Loucy (cell line): ENCODE measurements around the gene EREG.

Experiments used
- H2AFZ ChIP-seq: fragments of 200-600 bp; sonication (generic); 2 replicates; pipeline ENCODE4 v1.6.0; 2016; ENCODE audit warnings: antibody characterized with exemption, mild to moderate bottlenecking, low read length, moderate library complexity
- H3F3A ChIP-seq: fragments of 200-600 bp; 2 replicates; pipeline ENCODE4 v1.6.0; 2016; ENCODE audit warnings: antibody characterized with exemption, low read depth, mild to moderate bottlenecking
- H3K27me3 ChIP-seq: fragments of 200-600 bp; sonication (generic); 2 replicates; pipeline ENCODE4 v1.6.1; 2014; ENCODE audit warnings: low read length, mild to moderate bottlenecking; ENCODE audit not compliant: insufficient read depth, poor library complexity, severe bottlenecking
- H3K36me3 ChIP-seq: fragments of 200-600 bp; sonication (generic); 2 replicates; pipeline ENCODE4 v1.6.1; 2016; ENCODE audit warnings: low read length; ENCODE audit not compliant: insufficient read depth
- H3K4me1 ChIP-seq: fragments of 200-600 bp; sonication (generic); 2 replicates; pipeline ENCODE4 v1.5.1; 2014; ENCODE audit warnings: low read length, mild to moderate bottlenecking; ENCODE audit not compliant: insufficient read depth, poor library complexity, severe bottlenecking
- H3K4me2 ChIP-seq: fragments of 200-600 bp; sonication (generic); 2 replicates; pipeline ENCODE4 v1.6.0; 2014; ENCODE audit warnings: antibody characterized with exemption, low read length, low read depth, mild to moderate bottlenecking; ENCODE audit not compliant: poor library complexity, severe bottlenecking
- H3K4me3 ChIP-seq: fragments of 200-600 bp; sonication (generic); 2 replicates; pipeline ENCODE4 v1.5.1; 2014; ENCODE audit warnings: low read length, mild to moderate bottlenecking, mixed read lengths; ENCODE audit not compliant: poor library complexity, severe bottlenecking
- H3K79me2 ChIP-seq: fragments of 200-600 bp; sonication (generic); 2 replicates; pipeline ENCODE4 v1.6.1; 2014; ENCODE audit warnings: low read length; ENCODE audit not compliant: insufficient read depth
- H3K9ac ChIP-seq: fragments of 200-600 bp; sonication (generic); 2 replicates; pipeline ENCODE4 v1.6.0; 2014; ENCODE audit warnings: mild to moderate bottlenecking, low read depth, low read length, moderate library complexity; ENCODE audit not compliant: poor library complexity, severe bottlenecking
- H3K9me2 ChIP-seq: fragments of 200-600 bp; sonication (generic); replicated peaks from 2 replicates; pipeline ENCODE4 v1.6.1; 2016; ENCODE audit warnings: low read depth, low read length, mixed read lengths
- H3K9me3 ChIP-seq: fragments of 200-600 bp; sonication (generic); 2 replicates; pipeline ENCODE4 v1.6.1; 2014; ENCODE audit warnings: mild to moderate bottlenecking, antibody characterized with exemption, low read length, low read depth; ENCODE audit not compliant: insufficient read depth
- H4K20me1 ChIP-seq: fragments of 200-600 bp; sonication (generic); 2 replicates; pipeline ENCODE4 v1.6.0; 2014; ENCODE audit warnings: antibody characterized with exemption, low read length, mild to moderate bottlenecking; ENCODE audit not compliant: insufficient read depth, poor library complexity, severe bottlenecking
- EZH2phosphoT487 ChIP-seq: fragments of 200-600 bp; IDR thresholded peaks from 2 replicates; pipeline ENCODE4 v1.6.1; 2018; ENCODE audit warnings: antibody characterized with exemption, mild to moderate bottlenecking, moderate library complexity, borderline replicate concordance
- TF ChIP-seq, protein P1 (sequence below): fragments of 200-600 bp; sonication (generic); conservative IDR thresholded peaks from 2 replicates; pipeline ENCODE4 v1.5.1; 2014; ENCODE audit warnings: mild to moderate bottlenecking, antibody characterized with exemption, low read length

Gene EREG

DNA sequence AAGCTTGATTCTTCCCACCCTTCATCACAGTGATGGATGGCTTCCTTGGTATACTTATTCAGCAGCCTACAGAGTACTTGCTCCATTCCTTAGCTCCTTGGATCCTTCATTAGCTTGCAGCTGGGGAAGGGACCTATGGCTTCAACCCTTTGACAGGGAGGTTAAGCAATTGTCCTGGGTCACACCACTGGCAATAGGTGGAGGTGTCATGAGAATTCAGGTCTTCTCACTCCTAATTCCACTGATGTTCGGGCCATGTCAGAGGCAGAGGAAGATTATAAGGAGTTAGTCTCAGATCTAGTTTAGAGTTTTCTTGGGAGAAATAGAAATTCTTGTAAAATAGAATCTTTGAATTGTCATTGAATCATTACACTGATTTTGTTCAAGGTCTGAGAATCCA is 24.5 kb downstream of the EREG start:
- TF ChIP-seq, protein P1, sequence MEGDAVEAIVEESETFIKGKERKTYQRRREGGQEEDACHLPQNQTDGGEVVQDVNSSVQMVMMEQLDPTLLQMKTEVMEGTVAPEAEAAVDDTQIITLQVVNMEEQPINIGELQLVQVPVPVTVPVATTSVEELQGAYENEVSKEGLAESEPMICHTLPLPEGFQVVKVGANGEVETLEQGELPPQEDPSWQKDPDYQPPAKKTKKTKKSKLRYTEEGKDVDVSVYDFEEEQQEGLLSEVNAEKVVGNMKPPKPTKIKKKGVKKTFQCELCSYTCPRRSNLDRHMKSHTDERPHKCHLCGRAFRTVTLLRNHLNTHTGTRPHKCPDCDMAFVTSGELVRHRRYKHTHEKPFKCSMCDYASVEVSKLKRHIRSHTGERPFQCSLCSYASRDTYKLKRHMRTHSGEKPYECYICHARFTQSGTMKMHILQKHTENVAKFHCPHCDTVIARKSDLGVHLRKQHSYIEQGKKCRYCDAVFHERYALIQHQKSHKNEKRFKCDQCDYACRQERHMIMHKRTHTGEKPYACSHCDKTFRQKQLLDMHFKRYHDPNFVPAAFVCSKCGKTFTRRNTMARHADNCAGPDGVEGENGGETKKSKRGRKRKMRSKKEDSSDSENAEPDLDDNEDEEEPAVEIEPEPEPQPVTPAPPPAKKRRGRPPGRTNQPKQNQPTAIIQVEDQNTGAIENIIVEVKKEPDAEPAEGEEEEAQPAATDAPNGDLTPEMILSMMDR = no peak
- TF ChIP-seq EZH2phosphoT487 = no peak
- no peaks in the 10 kb centered on the region for H3K9me3 ChIP-seq
- no peak overlapping the region for H3K4me3 ChIP-seq
- no peaks in the 10 kb centered on the region for H3K27me3 ChIP-seq
- no peaks in the 10 kb centered on the region for H4K20me1 ChIP-seq
- no peaks in the 10 kb centered on the region for H3F3A ChIP-seq
- no peaks in the 10 kb centered on the region for H3K4me1 ChIP-seq
- no peak overlapping the region for H3K9ac ChIP-seq
- H3K79me2 ChIP-seq = no peaks in the 10 kb centered on the region
- no peaks in the 10 kb centered on the region for H3K9me2 ChIP-seq
- no peaks in the 10 kb centered on the region for H3K36me3 ChIP-seq
- no peak overlapping the region for H2AFZ ChIP-seq
- H3K4me2 ChIP-seq = no peak overlapping the region

DNA sequence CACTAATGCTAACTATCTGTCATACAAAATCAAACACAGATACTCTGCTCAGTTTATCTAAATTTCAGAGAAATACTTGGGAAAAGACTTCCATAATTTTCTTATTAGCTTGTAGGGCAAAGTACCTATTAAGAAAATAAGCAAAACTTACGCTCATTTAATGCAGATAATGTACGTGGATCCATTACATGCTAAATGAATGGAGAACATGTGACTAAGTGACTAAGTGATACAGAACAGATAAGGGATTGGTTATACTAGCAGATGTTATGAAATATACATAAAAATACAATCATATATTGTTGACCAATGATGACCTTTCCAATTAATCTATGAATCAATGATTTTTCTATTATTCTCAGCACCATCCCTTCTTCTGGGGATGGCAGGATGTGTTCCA is 25.7 kb downstream of the EREG start:
- Histone ChIP-seq H3K4me2 (no peak overlapping the region), H3K4me3 (no peak overlapping the region), H2AFZ (no peak overlapping the region), H3F3A (no peaks in the 10 kb centered on the region), H3K4me1 (no peaks in the 10 kb centered on the region), H3K9ac (no peak overlapping the region), H3K9me3 (no peaks in the 10 kb centered on the region), H3K9me2 (no peaks in the 10 kb centered on the region), H3K79me2 (no peaks in the 10 kb centered on the region), H3K27me3 (no peaks in the 10 kb centered on the region), H3K36me3 (no peaks in the 10 kb centered on the region), H4K20me1 (no peaks in the 10 kb centered on the region)
- no peak for TF ChIP-seq EZH2phosphoT487
- TF ChIP-seq, protein P1 = no peak

DNA sequence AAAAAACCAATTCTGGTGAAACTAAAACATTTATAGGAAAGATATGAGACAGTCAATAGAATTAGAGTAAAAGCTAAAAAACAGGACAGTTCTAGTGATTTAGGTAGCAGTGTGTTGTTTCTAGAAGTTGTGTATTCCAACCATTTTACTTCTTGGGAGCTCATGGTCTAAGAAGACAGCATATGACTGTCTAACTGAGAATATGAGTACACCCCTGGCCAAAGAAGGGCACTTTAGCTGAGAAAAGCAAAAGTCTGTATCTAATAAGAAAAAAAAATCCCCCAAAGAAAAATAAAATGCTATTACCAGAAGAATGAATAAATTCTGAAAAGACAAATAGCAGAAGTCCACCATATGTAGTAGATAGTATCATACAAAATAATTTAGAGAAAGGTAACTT is 26.4 kb downstream of the EREG start:
- H3K9me2 ChIP-seq = no peaks in the 10 kb centered on the region
- H3K9ac ChIP-seq = no peak overlapping the region
- H3K79me2 ChIP-seq = no peaks in the 10 kb centered on the region
- H3K36me3 ChIP-seq = no peaks in the 10 kb centered on the region
- H2AFZ ChIP-seq = no peak overlapping the region
- no peak overlapping the region for H3K4me2 ChIP-seq
- no peak overlapping the region for H3K4me3 ChIP-seq
- H3K4me1 ChIP-seq = no peaks in the 10 kb centered on the region
- no peaks in the 10 kb centered on the region for H3F3A ChIP-seq
- H3K27me3 ChIP-seq = no peaks in the 10 kb centered on the region
- no peaks in the 10 kb centered on the region for H4K20me1 ChIP-seq
- TF ChIP-seq, protein P1 = no peak
- TF ChIP-seq EZH2phosphoT487 = no peak
- H3K9me3 ChIP-seq = no peaks in the 10 kb centered on the region
